AG04449 (cell line): ENCODE results near the gene CATSPER4.

Experiments
- CTCF ChIA-PET: fragments of 350-600 bp; formaldehyde crosslinking; extraction: SDS; loops from one replicate; lab custom pipeline; 2021; ENCODE audit warnings: antibody characterized with exemption; lab: Yijun Ruan, JAX
- POLR2A ChIA-PET: fragments of 400-600, 350-600 bp; formaldehyde crosslinking; extraction: SDS; loops from one replicate; lab custom pipeline; 2020; ENCODE audit warnings: antibody characterized with exemption, inconsistent platforms; lab: Yijun Ruan, JAX
- DNase-seq: peaks from one replicate; pipeline ENCODE4 v3.0.0-alpha.2; 2010; ENCODE audit warnings: low read depth, low spot score
- H3K4me3 ChIP-seq: 2 replicates; pipeline ENCODE4 v1.5.1; 2011; ENCODE audit warnings: low read depth, mild to moderate bottlenecking, control low read depth, low read length
- TF ChIP-seq, protein P1 (sequence below): IDR thresholded peaks from one replicate; pipeline ENCODE4 v1.5.1; 2011; ENCODE audit warnings: mild to moderate bottlenecking, moderate library complexity, low read length, control low read depth, inconsistent platforms; ENCODE audit not compliant: insufficient read depth; ENCODE audit errors: missing control alignments

Gene CATSPER4

DNA sequence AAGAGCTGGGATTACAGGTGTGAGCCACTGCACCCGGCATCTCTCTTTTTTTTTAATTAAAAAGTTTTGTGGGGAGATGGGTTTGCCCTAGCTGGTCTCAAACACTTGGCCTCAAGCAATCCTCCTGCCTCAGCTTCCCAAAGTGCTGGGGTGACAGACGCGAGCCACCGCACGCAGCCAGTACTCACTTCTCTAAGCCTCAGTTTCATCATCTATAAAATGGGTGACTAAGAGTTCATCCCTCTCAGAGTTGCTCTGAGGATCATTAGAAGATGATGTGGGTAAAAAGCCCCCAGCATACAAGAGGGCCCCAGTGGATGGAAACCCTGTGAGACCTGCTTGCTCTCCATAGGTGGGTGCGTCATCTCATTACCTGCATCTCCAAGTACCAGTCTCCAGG, 2.5 kb upstream of the CATSPER4 start:
- DNase-seq, result no peak
- H3K4me3 ChIP-seq, result no peak overlapping the region
- POLR2A ChIA-PET, result no interaction called here
- CTCF ChIA-PET, result interaction anchor here (0.7 kb wide), 1 partner anchor 15 kb away, joined by 4 read pairs; no protein-coding TSS in a partner anchor
- TF ChIP-seq, protein P1, sequence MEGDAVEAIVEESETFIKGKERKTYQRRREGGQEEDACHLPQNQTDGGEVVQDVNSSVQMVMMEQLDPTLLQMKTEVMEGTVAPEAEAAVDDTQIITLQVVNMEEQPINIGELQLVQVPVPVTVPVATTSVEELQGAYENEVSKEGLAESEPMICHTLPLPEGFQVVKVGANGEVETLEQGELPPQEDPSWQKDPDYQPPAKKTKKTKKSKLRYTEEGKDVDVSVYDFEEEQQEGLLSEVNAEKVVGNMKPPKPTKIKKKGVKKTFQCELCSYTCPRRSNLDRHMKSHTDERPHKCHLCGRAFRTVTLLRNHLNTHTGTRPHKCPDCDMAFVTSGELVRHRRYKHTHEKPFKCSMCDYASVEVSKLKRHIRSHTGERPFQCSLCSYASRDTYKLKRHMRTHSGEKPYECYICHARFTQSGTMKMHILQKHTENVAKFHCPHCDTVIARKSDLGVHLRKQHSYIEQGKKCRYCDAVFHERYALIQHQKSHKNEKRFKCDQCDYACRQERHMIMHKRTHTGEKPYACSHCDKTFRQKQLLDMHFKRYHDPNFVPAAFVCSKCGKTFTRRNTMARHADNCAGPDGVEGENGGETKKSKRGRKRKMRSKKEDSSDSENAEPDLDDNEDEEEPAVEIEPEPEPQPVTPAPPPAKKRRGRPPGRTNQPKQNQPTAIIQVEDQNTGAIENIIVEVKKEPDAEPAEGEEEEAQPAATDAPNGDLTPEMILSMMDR, result no peak

DNA sequence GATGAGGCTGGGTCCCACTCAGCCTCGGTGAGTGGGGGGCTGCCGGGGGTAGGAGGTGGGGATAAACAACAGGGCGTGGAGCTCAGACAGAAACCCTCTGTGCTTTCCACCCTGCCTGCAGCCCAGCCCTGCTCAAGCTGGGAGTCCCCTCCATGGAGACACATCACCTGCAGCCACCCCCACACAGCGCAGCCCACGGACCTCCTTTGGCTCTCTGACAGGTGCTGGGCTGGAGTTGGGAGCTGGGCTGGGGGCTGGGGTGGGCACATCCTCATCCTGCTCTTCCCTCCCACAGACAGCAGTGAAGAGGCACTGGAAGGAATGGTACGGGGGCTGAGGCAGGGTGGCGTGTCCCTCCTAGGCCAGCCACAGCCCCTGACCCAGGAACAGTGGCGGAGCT, 1.9 kb upstream of the CATSPER4 start:
- POLR2A ChIA-PET, result interaction anchor here (1.0 kb wide), 1 partner anchor 47 kb away, joined by 3 read pairs; no protein-coding TSS in a partner anchor
- DNase-seq, result no peak
- CTCF ChIA-PET, result interaction anchor here (1.1 to 3.6 kb wide), 2 partner anchors 45 to 133 kb away, joined by 3 to 13 read pairs; partner anchors contain the start of gene CEP85
- no peak overlapping the region for H3K4me3 ChIP-seq
- TF ChIP-seq, protein P1, result no peak

DNA sequence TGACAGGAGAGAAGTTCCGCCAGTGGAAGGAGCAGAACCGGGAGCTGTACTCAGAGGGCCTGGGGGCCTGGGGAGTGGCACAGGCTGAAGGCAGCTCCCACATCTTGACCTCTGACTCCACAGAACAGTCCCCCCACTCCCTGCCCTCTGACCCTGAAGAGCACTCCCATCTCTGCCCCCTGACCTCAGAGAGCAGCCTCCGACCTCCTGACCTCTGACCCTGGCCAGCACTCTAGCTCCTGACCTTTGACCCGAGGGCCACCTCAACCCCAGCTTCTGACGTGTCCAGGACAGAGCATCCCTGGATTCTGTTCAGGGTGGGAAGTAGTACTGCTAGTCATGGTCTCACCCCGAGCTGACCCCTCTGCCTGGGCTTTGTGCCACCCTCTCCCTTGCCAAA, 1.1 kb upstream of the CATSPER4 start:
- DNase-seq, result no peak
- ChIA-PET CTCF (interaction anchor here (0.8 to 3.6 kb wide), 5 partner anchors 11 to 175 kb away, joined by 3 to 13 read pairs (median 4); partner anchors contain the start of genes C1orf232, CEP85 and ZNF593), POLR2A (interaction anchor here (1.0 kb wide), 1 partner anchor 46 kb away, joined by 3 read pairs; no protein-coding TSS in a partner anchor)
- no peak overlapping the region for H3K4me3 ChIP-seq
- TF ChIP-seq, protein P1, result no peak

DNA sequence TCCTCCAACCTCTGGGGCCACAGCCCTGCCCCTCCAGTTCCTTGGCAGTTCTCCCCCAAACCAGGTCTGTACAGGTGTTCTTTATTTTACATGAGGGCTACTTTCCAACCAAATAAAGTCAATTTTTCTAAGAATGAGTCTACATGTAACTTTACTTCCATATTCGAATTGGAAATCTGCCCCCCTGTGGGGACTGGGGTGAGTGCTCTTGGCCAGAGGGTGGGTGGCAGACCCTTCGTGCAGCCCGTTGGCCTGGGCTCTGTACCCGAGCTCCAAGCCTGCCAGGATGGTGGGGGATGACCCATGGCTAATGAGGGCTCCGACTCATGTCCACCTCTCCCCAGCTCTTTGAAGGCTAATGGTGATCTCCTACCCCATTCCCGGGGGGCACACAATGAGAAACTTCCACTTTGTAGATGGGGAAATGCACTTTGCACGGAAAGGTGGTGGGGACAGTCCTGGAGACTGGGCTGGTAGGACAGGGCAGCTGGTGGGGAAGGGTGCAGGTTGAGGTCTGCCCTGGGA, 589 bp upstream of the CATSPER4 start:
- DNase-seq, result no peak
- CTCF ChIA-PET, result interaction anchor here (1.0 to 3.6 kb wide), 4 partner anchors 15 to 174 kb away, joined by 3 to 13 read pairs (median 6); partner anchors contain the start of genes C1orf232 and ZNF593
- H3K4me3 ChIP-seq, result no peak overlapping the region
- POLR2A ChIA-PET, result no interaction called here
- TF ChIP-seq, protein P1, result no peak

DNA sequence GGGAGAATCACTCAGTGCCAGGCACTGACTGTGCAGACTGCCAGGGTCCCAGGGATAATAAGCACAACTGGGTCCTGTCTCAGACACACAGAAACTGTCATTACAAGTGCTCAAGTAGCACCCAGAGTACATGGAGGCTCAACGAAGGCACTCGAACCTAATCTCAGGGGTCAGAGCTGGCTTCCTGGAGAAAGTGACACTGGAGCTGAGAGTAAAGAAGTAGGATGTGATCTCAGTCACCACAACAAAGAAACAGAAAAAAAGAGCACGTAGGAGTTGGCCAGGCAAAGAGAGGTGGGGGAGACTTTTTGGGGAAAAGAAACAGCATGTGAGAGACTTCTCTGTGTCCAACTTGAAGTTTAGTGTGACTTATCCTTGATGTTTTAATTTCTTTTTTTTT, 1.3 kb downstream of the CATSPER4 start:
- CTCF ChIA-PET, result interaction anchor here (0.7 to 3.6 kb wide), 5 partner anchors 9 to 130 kb away, joined by 3 to 13 read pairs (median 5); partner anchors contain the start of genes C1orf232 and ZNF593
- POLR2A ChIA-PET, result no interaction called here
- no peak overlapping the region for H3K4me3 ChIP-seq
- DNase-seq, result no peak
- TF ChIP-seq, protein P1, result no peak

DNA sequence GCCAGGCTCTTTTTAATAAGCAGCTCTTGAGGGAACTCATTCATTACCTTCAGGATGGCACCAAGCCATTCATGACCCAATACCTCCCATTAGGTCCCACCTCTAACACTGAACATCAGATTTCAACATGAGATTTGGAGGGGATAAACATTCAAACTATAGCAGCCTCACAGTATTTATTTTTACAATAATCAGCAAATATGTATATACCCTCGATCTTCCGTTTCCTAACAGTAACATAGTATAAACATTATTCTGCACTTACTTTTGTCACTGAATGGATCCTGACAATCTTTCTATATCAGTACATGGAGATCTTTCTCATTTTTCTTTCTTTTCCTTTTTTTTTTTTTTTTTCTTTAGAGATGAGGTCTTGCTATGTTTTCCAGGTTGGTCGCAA, 5.4 kb downstream of the CATSPER4 start:
- POLR2A ChIA-PET, result interaction anchor here (0.7 kb wide), 1 partner anchor 9 kb away, joined by 4 read pairs; no protein-coding TSS in a partner anchor
- DNase-seq, result no peak
- H3K4me3 ChIP-seq, result no peak overlapping the region
- TF ChIP-seq, protein P1, result no peak
- CTCF ChIA-PET, result interaction anchor here (1.9 kb wide), 1 partner anchor 27 kb away, joined by 6 read pairs; the partner anchor contains the start of genes C1orf232 and ZNF593
